SW 1271 (cell line): Measurements from ENCODE around the gene APBA2.
"Not testable (repeated sequence)": the region's sequence is repeated elsewhere in the genome, so short reads cannot be mapped to it uniquely, and the experiment has no call there.

Experiments used
- DNase-seq, 2 experiments: peaks; one replicate each; lab custom pipeline; 2025; lab: John Stamatoyannopoulos, UW

APBA2 gene

DNA sequence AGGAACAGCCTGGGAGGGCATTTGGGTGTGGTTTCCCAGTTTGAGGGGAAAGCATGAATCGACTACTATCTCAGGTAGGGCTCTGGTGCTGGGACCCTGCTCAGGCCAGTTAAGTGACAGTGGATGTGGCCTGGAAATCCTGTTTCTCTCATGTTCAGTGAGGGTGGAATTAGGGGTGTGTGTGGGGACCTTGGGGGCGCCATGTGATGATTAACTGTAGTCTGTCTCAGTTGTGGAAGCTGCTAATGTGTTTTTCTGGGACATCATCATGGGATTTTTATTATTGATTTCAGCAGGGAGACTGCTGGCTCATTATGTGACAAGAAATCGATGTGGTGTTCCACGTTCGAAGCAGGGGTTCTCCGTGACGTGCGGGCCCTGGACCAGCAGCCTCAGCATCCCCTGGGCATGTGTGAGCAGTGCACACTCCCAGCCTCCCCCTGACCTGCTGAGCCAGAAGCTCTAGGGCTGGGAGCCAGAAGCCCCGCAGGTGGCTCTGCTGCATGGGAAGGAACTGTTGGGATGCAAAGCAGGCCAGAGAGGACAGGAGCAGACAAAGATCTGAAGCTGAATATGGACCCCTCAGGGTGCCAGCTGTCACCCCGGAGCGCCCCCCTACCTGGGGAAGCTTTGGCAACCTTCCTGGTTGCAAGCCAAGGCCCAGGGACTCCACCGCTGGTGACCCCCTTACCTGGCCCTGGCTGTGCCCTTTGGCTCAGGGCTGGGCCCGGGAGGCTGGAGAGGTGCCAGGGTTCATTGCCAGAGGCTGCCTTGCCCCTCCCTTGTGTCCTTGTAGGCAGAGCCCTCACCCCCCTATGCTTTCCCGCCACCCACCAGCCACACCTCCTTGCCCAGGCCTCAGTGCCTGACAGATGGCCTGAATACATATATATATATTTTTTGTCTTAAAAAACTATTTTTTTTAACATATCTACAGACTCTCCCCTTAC is 149.8 kb downstream of the APBA2 start:
- DNase-seq = no peak

DNA sequence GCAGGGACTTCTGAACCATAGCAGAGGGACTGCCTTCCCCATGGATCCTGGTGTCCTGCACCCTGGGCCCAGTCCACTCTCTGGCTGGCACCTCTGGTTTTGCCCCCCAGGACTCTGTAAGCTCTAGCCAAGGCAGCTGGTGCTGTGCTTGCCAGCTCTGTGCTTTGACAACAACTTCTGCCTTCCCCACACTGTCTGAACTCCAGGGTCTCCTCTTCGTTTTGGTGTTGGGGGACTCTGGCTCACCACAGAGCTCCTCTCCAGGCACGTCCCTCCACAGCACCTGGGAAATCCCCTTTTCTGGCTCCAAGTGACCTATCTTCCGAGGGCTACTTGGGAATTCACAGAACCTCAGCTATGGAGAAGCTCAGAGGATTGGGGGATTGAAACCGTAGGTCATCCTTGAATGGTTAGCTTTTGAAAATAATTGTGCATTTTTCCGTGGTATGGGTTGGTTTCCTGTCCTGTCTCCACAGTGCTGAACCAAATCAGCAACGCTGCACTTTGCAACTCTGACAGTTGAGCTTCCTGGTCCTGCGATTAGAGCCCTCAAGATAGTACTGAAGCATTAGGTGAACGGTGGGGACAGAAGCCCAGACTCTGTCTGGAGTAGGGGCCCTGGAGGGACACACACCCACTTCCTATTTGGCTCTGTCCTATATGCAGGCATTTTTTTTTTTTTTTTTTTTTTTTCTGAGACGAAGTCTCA is 152.4 kb downstream of the APBA2 start:
- no peak for DNase-seq

DNA sequence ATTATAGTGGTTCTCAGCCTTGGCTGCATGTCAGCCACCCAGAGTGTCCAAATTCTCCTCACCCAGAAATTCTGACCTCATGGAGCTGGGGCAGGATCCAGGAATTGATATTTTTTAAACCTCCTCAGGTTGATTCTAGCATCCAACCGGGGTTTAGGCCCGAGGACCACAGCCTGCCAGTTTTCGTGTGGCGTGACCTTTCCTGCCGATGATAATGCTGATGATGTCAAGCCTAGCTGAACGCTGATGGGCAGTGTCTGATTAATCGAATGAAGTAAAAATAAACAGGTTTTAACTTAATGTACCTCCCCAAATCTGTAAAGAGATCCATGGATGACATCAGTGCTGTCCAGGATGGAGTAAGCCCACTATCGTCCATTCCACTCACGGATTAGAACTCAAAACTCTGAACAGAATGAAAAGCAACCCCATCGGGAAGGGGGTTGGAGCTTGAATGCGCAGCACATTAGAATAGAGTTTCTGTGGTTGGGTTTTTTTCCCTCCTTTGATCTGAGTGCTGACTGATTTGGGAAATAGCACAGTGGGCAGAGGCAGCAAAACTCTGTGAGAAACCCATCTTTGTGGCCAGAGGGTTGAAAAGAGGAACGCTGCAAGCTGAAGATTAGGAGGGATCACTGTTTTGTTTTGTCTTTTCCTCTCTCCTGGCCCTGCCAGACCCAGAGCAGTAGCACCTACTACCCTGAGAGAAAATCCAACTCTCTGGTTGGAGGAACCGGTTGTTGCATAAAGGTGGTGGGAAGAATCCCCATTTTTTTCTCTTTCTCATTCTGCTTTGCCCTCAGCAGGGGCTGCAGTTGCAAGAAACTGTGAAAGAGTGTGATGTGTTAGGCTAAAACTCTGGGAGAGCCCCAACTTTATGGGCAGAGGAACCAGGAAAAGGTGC is 153.9 kb downstream of the APBA2 start:
- no peak for DNase-seq

DNA sequence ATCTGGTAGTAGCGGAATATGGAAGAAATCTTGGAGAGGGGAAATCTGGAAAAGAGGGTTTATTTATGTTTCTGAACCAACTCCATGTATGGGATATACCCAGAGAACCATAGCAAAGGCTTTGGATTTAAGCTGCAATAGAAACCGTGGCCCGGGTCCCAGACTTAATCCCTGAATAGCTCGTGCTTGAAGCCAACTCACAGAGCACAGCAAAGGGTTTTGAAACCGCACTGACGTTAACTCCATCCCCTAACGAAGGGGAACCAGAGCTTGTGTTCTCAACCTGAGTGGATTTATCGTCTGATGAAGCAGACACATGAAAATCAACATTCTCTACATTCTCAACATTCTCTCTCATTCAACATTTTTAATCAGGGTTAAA is 154.6 kb downstream of the APBA2 start:
- no peak for DNase-seq

DNA sequence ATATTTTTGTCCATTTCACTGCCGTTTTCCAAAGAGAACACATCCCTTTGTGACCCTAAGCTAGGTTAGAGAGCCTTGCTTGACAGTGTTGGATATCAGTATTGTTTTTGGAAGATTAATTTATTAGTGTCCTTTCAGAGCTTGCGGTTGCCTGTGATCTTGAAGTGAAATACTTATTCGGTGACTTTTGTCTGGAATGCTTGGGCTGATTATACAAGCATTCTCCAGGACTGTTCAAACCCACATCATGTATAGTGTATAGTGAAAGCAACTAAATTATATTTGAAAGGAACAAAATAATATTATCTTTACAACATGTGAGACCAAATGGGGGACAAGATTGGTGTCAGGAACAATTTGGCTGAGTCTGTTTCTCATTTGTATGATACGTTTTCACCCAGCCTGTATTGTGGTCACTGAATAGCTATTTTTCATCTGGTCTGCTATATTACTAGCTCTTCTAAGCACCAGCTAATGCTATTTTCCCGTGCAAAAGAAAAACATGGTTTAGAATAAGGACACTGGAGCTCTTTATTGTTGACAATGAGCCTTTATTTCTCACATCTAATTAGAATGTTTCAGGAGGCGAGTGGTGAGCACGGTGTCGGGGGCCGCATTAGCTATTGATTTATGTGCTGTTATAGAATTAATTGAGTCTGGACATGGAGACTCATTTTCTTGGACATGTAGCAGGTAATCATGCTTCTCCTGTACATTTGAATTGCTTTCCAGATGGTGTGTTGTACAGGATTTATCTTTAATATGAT is 158.1 kb downstream of the APBA2 start:
- no peak for DNase-seq

DNA sequence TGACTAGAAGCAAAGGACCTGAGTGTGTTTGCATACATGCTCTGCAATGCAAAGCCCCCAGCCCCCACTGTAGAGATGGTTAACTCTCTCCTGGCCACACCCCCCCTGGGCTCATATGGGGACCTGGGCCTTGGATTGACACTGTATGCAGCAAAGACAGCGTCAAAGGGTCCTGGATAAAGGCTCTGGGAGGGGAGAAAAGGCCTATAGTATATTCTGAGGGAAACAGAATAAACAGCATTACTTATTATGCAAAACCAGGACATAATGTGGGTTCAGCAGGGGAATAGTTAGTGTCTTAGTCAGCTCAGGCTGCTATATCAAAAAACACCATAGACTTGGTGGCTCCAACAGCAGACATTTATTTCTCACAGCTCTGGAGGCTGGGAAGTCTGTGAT is 158.7 kb downstream of the APBA2 start:
- DNase-seq = no peak

DNA sequence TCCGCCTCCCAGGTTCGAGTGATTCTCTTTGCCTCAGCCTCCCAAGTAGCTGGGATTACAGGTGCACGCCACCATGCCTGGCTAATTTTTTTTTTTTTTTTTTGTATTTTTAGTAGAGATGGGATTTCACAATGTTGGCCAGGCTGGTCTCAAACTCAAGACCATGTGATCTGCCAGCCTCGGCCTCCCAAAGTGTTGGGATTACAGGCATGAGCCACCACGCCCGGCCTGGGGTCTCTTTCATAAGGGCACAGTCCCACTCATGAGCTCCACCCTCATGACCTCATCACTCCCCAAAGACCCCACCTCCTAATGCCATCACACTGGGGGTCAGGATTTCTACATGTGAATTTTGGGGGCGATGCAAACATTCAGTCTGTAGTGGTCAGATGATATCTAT is 159.4 kb downstream of the APBA2 start:
- not testable (repeated sequence) for DNase-seq

DNA sequence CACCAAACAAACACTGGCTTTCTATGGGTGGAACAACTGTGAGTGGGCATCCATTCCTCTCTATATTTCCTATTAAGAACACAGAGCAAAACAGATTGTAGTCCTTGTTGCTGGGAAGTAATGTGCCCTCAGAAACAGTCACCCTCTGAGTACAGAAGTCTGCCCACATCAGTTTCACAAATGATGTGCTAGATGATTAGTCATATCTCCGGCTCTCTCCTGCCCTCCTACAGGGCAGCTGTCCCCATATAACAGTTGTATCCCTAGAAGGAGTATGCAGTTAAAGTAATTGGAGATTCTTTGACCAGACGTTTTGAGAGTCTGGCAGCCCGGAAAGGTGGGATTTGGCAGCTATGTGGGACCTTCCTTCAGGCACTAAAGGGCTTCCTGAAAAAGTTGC is 159.9 kb downstream of the APBA2 start:
- no peak for DNase-seq

DNA sequence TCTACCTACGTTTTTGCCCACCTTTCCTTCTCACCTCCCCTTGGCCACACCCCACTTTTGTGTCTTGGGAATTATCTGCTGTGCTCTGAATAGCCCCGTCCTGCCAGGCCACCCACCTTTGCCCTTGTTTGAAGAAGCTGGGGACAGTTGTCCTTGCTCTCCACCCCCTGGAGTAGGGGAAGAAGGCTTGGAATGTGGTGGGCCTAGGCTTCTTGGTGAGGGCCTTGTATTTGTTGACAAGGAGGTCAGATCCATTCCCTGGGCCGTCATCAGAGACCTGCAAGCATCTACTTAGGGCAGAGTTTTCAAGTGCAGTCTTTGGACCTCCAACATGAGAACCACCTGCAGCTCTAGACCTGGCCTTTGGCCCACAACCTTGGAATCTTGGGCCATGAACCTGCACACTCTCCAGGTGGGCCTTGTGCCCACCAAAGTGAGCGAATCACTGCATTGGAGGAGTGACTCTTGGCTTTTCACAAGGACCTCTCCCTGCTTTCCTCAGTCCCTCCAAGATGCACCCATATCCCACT is 160.6 kb downstream of the APBA2 start:
- DNase-seq = no peak

DNA sequence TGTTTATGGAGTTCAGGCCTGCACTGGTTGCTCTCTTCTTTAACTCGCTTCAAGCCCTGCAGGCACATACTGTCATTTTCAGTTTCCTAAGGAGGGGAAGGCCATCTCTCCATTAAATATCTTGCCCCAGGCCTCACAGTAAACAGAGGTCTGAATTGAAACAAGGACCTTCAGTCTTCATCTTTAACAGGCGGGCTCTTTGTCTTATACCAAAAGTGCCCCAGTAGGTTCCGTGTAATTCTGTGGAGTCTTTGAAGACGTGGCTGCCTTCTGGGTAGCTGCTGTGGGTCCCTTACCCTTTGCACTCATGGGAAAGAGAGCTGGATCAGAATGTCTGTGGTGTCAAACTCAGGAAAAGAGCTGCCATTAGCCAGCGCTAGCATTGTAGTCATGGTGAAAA is 161.2 kb downstream of the APBA2 start:
- no peak for DNase-seq

DNA sequence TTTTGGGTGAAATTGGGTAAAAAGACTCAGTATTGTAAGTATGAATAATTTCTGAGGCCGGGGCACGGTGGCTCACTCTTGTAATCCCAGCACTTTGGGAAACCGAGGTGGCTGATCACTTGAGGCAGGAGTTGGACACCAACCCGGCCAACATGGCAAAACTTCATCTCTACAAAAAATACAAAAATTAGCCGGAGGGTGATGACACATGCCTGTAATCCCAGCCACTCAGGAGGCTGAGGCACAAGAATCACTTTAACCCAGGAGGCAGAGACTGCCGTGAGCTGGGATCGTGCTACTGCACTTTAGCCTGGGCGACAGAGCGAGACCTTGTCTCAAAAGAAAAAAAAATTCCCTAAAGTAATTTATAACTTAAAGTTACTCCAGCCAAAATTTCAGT is 162.2 kb downstream of the APBA2 start:
- no peak for DNase-seq

DNA sequence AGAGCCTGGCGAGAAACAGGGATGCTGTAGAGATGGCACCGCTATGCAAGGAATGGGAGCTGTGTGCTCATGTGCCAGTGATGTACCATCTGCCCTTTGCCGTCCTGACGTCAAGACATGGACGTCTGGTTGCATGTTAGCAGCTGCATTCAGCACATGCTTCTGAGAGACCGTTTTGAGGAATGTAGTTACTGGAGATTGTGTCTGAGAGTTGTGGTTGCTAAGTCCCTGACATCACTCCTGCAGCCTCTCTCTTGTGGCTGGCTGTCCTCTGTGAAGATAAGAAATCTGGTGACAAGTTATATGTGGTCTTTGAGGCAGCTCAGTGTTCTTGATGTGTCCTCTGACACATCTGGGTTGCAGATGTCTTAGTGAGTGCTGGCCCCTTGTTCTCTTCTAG is 165.1 kb downstream of the APBA2 start:
- no peak for DNase-seq

DNA sequence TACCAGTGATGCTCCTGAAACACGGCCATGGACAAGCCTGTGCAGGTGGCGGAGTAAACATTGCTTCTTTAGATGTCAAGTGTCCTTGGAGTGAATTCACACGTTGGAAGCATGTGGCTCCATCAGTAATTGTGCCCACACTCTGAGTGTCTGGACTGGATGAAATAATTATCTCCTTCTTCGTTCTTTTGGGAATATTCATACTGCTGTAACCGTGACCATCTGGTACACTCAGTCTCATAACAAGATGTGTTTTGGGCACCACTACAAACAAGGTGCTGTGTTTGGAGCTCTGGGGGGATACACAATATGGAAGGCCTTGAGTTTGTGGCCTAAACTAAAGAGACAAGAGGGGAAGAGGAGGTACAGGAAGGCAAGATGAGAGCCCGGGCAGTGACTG is 165.6 kb downstream of the APBA2 start:
- no peak for DNase-seq

DNA sequence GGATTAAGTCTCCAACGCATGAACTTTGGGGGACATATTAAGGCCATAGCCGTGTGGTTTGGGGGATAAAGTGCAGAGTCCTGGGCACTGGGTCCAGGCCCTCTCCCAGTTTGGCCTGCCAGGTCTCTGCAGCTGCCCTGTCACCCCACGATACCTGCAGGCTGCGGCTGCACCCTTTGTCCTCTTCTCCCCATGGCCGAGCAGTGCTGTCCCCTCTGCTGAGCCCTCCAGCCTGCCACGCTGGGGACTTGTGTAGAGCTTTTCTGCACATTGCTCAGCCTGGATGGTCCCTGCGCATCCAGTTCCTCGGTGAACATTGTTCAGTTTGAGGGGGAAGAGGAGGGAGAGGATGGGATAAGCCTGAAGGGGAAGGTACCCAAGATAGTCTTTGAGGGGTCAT is 167.2 kb downstream of the APBA2 start:
- no peak for DNase-seq

DNA sequence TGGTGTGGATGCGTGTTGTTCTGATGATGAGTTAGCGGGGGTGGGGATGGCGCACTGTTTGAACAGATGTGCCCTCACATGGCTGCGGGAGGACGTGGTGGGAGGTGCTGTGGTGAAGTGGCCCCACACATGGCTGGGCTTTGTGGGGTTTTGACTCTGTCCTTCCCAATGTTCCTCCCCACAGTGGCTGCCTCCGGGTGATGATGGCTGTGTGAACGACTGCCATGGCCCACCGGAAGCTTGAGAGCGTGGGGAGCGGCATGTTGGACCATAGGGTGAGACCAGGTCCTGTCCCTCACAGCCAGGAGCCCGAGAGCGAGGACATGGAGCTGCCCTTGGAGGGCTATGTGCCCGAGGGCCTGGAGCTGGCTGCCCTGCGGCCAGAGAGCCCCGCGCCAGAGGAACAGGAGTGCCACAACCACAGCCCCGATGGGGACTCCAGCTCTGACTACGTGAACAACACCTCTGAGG is 167.9 kb downstream of the APBA2 start:
- no peak for DNase-seq

DNA sequence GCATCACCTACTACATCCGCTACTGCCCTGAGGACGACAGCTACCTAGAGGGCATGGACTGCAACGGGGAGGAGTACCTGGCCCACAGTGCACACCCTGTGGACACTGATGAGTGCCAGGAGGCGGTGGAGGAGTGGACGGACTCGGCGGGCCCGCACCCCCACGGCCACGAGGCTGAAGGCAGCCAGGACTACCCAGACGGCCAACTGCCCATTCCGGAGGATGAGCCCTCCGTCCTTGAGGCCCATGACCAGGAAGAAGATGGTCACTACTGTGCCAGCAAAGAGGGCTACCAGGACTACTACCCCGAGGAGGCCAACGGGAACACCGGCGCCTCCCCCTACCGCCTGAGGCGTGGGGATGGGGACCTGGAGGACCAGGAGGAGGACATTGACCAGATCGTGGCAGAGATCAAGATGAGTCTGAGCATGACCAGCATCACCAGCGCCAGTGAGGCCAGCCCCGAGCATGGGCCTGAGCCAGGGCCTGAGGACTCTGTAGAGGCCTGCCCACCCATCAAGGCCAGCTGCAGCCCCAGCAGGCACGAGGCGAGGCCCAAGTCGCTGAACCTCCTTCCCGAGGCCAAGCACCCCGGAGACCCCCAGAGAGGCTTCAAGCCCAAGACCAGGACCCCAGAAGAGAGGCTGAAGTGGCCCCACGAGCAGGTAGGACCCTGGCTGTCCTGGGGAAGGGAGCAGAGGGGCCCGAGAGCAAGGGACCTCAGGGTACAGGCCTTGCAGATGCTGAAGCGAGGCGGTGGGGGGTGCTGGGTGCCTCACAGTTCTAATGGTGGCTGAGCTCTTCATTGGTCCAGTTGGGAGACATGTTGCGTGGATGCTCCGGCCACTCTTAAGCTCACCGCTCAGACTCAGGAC is 168.6 kb downstream of the APBA2 start:
- no peak for DNase-seq

DNA sequence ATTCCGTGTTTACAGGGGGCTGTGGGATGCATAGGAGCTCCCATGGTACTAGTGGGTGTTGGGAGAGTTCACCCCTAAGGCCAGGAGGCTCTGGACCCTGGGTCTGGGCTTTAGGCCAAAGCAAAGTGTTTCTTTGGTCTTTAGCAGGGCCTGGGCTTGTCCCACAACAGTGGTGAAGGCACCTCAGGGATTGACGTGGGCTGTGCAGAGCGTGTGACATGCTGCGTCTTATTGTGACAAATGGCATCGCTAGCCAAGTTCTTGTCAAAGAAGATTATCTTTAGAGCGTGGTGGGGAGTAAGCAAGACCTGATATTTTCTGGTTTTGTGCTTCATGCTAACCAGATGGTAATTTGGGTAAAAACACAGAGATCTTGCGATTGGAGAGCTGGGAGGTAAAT is 170.1 kb downstream of the APBA2 start:
- DNase-seq = no peak

DNA sequence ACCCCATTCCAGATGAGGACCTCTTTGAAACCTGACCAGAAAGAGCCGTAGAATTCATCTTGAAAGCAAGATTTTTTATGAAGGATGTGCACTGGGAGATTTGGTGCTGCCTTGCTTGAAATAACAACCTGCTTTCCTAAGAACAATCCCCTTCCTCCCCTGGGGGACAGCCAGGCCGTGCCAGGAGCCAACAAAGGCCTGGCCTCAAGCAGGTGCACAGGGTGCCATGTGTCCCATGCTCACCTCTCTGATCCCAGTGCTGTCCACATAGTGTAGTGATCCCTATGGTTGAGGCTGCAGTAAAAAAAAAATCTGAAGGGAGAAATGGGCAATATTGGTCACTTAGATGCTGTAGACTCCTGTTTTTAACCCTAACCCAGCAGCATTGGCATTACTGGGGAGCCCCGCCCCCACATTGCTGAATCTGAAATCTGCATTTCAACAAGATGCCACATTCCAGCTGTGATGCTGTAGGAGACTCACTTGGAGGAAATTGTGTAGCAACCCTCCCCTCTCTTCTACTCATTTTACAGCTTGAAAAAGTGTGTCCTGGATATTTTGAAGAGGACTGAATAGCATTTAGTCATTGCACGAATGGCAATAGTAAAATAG is 171.2 kb downstream of the APBA2 start:
- DNase-seq = no peak

DNA sequence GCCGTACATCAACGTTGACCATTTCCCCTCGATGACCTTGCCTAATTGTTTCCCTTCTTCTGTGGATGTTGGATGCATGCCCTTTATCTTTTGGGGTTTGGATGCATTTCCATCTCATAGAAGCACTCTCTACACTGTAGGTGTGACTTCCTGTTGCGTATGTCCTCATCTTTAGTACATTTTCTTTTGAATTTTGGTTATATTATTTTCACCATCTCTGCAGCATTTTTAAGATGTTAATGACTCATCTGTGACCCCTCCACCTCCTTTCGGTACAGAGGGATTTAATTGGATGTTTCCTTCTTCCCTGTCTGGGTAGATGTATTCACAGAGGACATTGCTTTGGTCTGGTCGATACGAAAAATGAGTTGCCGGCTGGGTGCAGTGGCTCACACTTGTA is 172.1 kb downstream of the APBA2 start:
- no peak for DNase-seq
